Measurements from ENCODE around the gene POLR2I. TPM values are rescaled to one million over a fixed set of nuclear protein-coding genes. Genes with fewer than 3 reads are reported as not detected.

Gene POLR2I
- total and polyA plus RNA-seq, 2 experiments from 2014 or later: 94.0 to 413 TPM

GRCh38 chr19:36079389-36079945, 35.2 kb downstream of the POLR2I start:
- H3K36me3 ChIP-seq (ENCODE audit: insufficient read depth): peaks cover 40% of the 10 kb centered on the region

More at GRCh38 chr19:36079389-36079945, 35.2 kb downstream of the POLR2I start:
- no peaks in the 10 kb centered on the region for H3K4me1 Mint-ChIP-seq
- no peak overlapping the region for H3K4me3 Mint-ChIP-seq
- no peak for DNase-seq (ENCODE audit: low spot score)
- peaks cover 6% of the 10 kb centered on the region for H3K27me3 Mint-ChIP-seq (ENCODE audit: insufficient read depth, low read depth, poor library complexity)
- H3K9me3 Mint-ChIP-seq: no peaks in the 10 kb centered on the region
- no peak for ATAC-seq
- H3K27ac Mint-ChIP-seq: peak overlapping the region; percentile 6; the same call in 1 of the 2 replicates
- Histone ChIP-seq H3K27me3 (ENCODE audit: insufficient read depth) (no peaks in the 10 kb centered on the region), H3K4me1 (ENCODE audit: insufficient read depth) (no peaks in the 10 kb centered on the region), H3F3A (replicated peaks; ENCODE audit: low read depth) (0 out of 2 replicates have a peak, but pooled peaks cover 11% of the 10 kb centered on the region), H3K27ac (ENCODE audit: low read depth) (peak overlapping the region; percentile 26; the same call in 1 of the 2 replicates), H3K79me2 (replicated peaks; ENCODE audit: insufficient read depth) (no peaks in the 10 kb centered on the region), H3K4me2 (no peak overlapping the region), H4K20me1 (replicated peaks; ENCODE audit: insufficient read depth) (peaks cover 29% of the 10 kb centered on the region), H2AFZ (no peak overlapping the region), H3K9me2 (ENCODE audit: insufficient read depth) (no peaks in the 10 kb centered on the region), H3K4me3 (no peak overlapping the region)
- peaks cover 68% of the 10 kb centered on the region for H3K36me3 Mint-ChIP-seq (ENCODE audit: low read depth)
- TF ChIP-seq ETS1 (IDR thresholded peaks at IDR 0.05): no peak
- no peak for TF ChIP-seq ZNF114 (CRISPR knock-in tag; IDR thresholded peaks at IDR 0.05)
- no peak for TF ChIP-seq ZNF462 (CRISPR knock-in tag; IDR thresholded peaks at IDR 0.05)
- no peak for TF ChIP-seq STAT1 (IDR thresholded peaks at IDR 0.05; ENCODE audit: unreplicated experiment)
- no peak for TF ChIP-seq CTCF (conservative IDR thresholded peaks at IDR 0.05; ENCODE audit: low read depth in 2 of 2)
- no peak for TF ChIP-seq NANOG (IDR thresholded peaks at IDR 0.05; ENCODE audit: borderline replicate concordance)
- no peak for TF ChIP-seq EZH2phosphoT487 (IDR thresholded peaks at IDR 0.05; ENCODE audit: unreplicated experiment)
- no peak for TF ChIP-seq ZNF331 (CRISPR knock-in tag; IDR thresholded peaks at IDR 0.05; ENCODE audit: low read depth)
- no peak for TF ChIP-seq REST (IDR thresholded peaks at IDR 0.05; ENCODE audit: unreplicated experiment)
- TF ChIP-seq POLR2AphosphoS5 (IDR thresholded peaks at IDR 0.05; ENCODE audit: low read depth): no peak
- no peak for TF ChIP-seq EZH2 (IDR thresholded peaks at IDR 0.05; ENCODE audit: low read depth, unreplicated experiment)
- no peak for TF ChIP-seq JUNB (IDR thresholded peaks at IDR 0.05; ENCODE audit: unreplicated experiment)
- TF ChIP-seq CREB1 (CRISPR knock-in tag; IDR thresholded peaks at IDR 0.05; ENCODE audit: low read depth): no peak
